Astrocyte (in vitro differentiated cells and primary cell): ENCODE measurements around the gene CIZ1. TPM values are rescaled to one million over a fixed set of nuclear protein-coding genes. Genes with fewer than 3 reads are reported as not detected.
A peak's percentile ranks its signal among the peaks of the same experiment; 100 is the strongest.

Source experiments
- DNase-seq: peaks from one replicate; pipeline ENCODE4 v3.0.0-alpha.2; 2010; ENCODE audit warnings: low read depth
- FAIRE-seq: peaks from 2 replicates; lab custom pipeline; 2011; peaks lifted over from hg19 to GRCh38; lab: Jason Lieb, UNC
- H2AFZ ChIP-seq: 2 replicates; pipeline ENCODE4 v1.6.0; 2012; ENCODE audit warnings: low read depth, low read length, inconsistent platforms
- H3K27ac ChIP-seq: 2 replicates; pipeline ENCODE4 v1.5.1; 2011; ENCODE audit warnings: low read depth, low read length, inconsistent platforms
- H3K27me3 ChIP-seq: 2 replicates; pipeline ENCODE4 v1.6.0; 2011; ENCODE audit warnings: low read length, inconsistent platforms; ENCODE audit not compliant: insufficient read depth
- H3K36me3 ChIP-seq: 2 replicates; pipeline ENCODE4 v1.5.1; 2011; ENCODE audit warnings: low read length, inconsistent platforms; ENCODE audit not compliant: insufficient read depth
- H3K4me1 ChIP-seq: 2 replicates; pipeline ENCODE4 v1.5.1; 2011; ENCODE audit warnings: low read length, inconsistent platforms; ENCODE audit not compliant: insufficient read depth
- H3K4me2 ChIP-seq: 2 replicates; pipeline ENCODE4 v1.6.0; 2012; ENCODE audit warnings: low read length, inconsistent platforms
- H3K4me3 ChIP-seq: 2 replicates; pipeline ENCODE4 v1.5.1; 2011; ENCODE audit warnings: low read depth, mild to moderate bottlenecking, low read length, inconsistent platforms; ENCODE audit not compliant: insufficient read depth
- H3K79me2 ChIP-seq: 2 replicates; pipeline ENCODE4 v1.6.0; 2012; ENCODE audit warnings: mild to moderate bottlenecking, low read length, inconsistent platforms; ENCODE audit not compliant: insufficient read depth
- H3K9ac ChIP-seq: 2 replicates; pipeline ENCODE4 v1.6.0; 2012; ENCODE audit warnings: mild to moderate bottlenecking, low read length, inconsistent platforms
- H3K9me3 ChIP-seq: 2 replicates; pipeline ENCODE4 v1.5.1; 2012; ENCODE audit warnings: low read depth, mild to moderate bottlenecking, low read length, inconsistent platforms; ENCODE audit not compliant: insufficient read depth
- H4K20me1 ChIP-seq: 2 replicates; pipeline ENCODE4 v1.6.0; 2012; ENCODE audit warnings: low read length, inconsistent platforms; ENCODE audit not compliant: insufficient read depth
- H3K27ac Mint-ChIP-seq: one replicate; pipeline ENCODE4 v1.8.0; 2021; ENCODE audit warnings: mild to moderate bottlenecking, mixed read lengths; ENCODE audit not compliant: unreplicated experiment
- H3K27me3 Mint-ChIP-seq: one replicate; pipeline ENCODE4 v1.8.0; 2021; ENCODE audit warnings: low read depth, mixed read lengths; ENCODE audit not compliant: unreplicated experiment
- H3K36me3 Mint-ChIP-seq: one replicate; pipeline ENCODE4 v1.8.0; 2021; ENCODE audit warnings: low read depth, mixed read lengths; ENCODE audit not compliant: unreplicated experiment
- H3K4me1 Mint-ChIP-seq: one replicate; pipeline ENCODE4 v1.8.0; 2021; ENCODE audit warnings: low read depth, mixed read lengths; ENCODE audit not compliant: unreplicated experiment
- H3K4me3 Mint-ChIP-seq: one replicate; pipeline ENCODE4 v1.8.0; 2021; ENCODE audit warnings: mild to moderate bottlenecking, moderate library complexity, mixed read lengths; ENCODE audit not compliant: unreplicated experiment
- H3K9me3 Mint-ChIP-seq: one replicate; pipeline ENCODE4 v1.8.0; 2021; ENCODE audit warnings: mild to moderate bottlenecking, mixed read lengths; ENCODE audit not compliant: unreplicated experiment
- EZH2 ChIP-seq: IDR thresholded peaks from 2 replicates; pipeline ENCODE4 v1.6.1; 2012; ENCODE audit warnings: mild to moderate bottlenecking, low read length, inconsistent platforms; ENCODE audit not compliant: insufficient read depth
- total RNA-seq: library from RNA; stranded (reverse); gene quantifications from 2 replicates; pipeline ENCODE4 v1.2.1, GENCODE V29; 2021
- TF ChIP-seq, protein P1 (sequence below): IDR thresholded peaks from 2 replicates; pipeline ENCODE4 v1.5.1; 2011; ENCODE audit warnings: low read depth, mild to moderate bottlenecking, inconsistent platforms, low read length, moderate library complexity; ENCODE audit not compliant: insufficient read depth

Gene CIZ1
- total RNA-seq, 1 donor from 2014 or later, result 117 TPM

DNA sequence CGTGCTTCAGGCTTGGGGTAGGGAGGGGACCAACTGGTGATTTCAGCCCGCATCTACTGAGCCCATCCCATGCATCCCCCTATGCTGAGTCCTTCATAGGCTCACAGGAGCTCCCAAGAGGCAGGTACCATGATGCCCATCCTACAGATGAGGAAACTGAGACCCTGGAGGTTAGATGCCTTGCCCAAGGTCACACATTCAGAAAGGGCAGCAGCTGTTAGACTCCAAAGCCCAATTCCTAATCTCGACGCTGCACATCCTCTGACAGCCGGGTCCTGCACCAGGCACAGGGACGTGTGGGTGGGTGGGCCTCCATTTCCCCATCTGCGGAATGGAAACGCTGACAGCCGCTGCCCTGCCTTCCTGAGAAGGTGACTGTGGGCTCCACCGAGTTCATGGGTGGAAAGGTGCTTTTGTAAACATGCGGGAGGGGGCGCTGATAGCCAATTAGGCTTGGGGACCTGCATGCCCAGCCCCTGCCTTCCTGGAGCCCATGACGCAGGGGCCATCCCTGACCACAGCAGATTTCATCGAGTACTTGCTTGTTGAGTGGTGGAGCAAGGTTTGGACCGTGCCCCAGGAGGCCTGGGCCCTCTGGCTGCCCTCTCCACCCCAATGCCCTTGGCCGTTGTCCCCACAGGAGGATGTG, 14.0 kb upstream of the CIZ1 start:
- Histone ChIP-seq H3K4me2 (no peak overlapping the region), H3K4me3 (no peak overlapping the region), H3K9me3 (no peaks in the 10 kb centered on the region), H3K36me3 (no peaks in the 10 kb centered on the region), H2AFZ (no peak overlapping the region), H3K4me1 (peaks cover 21% of the 10 kb centered on the region), H3K27ac (no peak overlapping the region), H3K79me2 (peaks cover 8% of the 10 kb centered on the region), H3K9ac (no peak overlapping the region), H3K27me3 (no peaks in the 10 kb centered on the region), H4K20me1 (peaks cover 12% of the 10 kb centered on the region)
- H3K9me3 Mint-ChIP-seq, result no peaks in the 10 kb centered on the region
- no peak overlapping the region for H3K27ac Mint-ChIP-seq
- FAIRE-seq (no peak), DNase-seq (no peak)
- H3K36me3 Mint-ChIP-seq, result peaks cover 2% of the 10 kb centered on the region
- H3K27me3 Mint-ChIP-seq, result no peaks in the 10 kb centered on the region
- H3K4me1 Mint-ChIP-seq, result peaks cover 25% of the 10 kb centered on the region
- peak overlapping the region; percentile 54 for H3K4me3 Mint-ChIP-seq
- no peak for TF ChIP-seq EZH2
- TF ChIP-seq, protein P1, sequence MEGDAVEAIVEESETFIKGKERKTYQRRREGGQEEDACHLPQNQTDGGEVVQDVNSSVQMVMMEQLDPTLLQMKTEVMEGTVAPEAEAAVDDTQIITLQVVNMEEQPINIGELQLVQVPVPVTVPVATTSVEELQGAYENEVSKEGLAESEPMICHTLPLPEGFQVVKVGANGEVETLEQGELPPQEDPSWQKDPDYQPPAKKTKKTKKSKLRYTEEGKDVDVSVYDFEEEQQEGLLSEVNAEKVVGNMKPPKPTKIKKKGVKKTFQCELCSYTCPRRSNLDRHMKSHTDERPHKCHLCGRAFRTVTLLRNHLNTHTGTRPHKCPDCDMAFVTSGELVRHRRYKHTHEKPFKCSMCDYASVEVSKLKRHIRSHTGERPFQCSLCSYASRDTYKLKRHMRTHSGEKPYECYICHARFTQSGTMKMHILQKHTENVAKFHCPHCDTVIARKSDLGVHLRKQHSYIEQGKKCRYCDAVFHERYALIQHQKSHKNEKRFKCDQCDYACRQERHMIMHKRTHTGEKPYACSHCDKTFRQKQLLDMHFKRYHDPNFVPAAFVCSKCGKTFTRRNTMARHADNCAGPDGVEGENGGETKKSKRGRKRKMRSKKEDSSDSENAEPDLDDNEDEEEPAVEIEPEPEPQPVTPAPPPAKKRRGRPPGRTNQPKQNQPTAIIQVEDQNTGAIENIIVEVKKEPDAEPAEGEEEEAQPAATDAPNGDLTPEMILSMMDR, result no peak

DNA sequence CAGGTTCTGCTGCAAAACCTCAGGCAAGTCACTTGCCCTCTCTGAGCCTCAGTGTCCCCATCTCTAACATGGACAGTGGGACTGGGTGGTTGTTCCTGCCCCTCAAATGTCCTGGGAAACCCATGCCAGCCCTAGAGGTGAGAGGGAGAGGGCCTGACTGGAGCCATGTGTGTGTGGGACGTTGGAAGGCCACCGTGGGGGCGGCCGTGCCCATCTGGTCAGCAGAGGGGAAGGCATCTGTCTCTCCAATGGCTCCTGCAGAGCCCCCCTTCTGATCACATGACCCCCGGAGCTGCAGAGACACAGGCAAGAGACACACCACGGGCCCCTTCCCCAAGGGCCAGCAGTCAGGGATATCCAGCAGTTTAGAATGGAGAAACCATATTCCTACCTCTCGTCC, 13.5 kb upstream of the CIZ1 start:
- H3K27ac Mint-ChIP-seq, result no peak overlapping the region
- H3K4me3 ChIP-seq, result peak overlapping the region; percentile 73

More for the DNA sequence above, 13.5 kb upstream of the CIZ1 start:
- H3K36me3 Mint-ChIP-seq, result peaks cover 2% of the 10 kb centered on the region
- DNase-seq, result no peak
- H3K4me1 Mint-ChIP-seq, result peaks cover 25% of the 10 kb centered on the region
- Histone ChIP-seq H2AFZ (no peak overlapping the region), H3K9ac (peak overlapping the region; percentile 72), H3K27me3 (no peaks in the 10 kb centered on the region), H3K9me3 (no peaks in the 10 kb centered on the region), H4K20me1 (peaks cover 12% of the 10 kb centered on the region), H3K4me2 (peak overlapping the region; percentile 97), H3K4me1 (peaks cover 21% of the 10 kb centered on the region), H3K79me2 (peaks cover 8% of the 10 kb centered on the region), H3K27ac (no peak overlapping the region), H3K36me3 (no peaks in the 10 kb centered on the region)
- FAIRE-seq, result no peak
- H3K27me3 Mint-ChIP-seq, result no peaks in the 10 kb centered on the region
- no peaks in the 10 kb centered on the region for H3K9me3 Mint-ChIP-seq
- TF ChIP-seq, protein P1, result no peak
- no peak for TF ChIP-seq EZH2
- peak overlapping the region; percentile 83 for H3K4me3 Mint-ChIP-seq
